ENCODE results near the gene PKHD1.

The PKHD1 gene

GRCh38 chr6:52103623-52104022 lies 16.2 kb upstream of the PKHD1 start:
- DNase-seq (ENCODE audit: low spot score) = no peak

GRCh38 chr6:52102405-52102804 lies 15.0 kb upstream of the PKHD1 start:
- no peak for DNase-seq (ENCODE audit: low spot score)

- DNase-seq (ENCODE audit: low spot score) = no peak
Observed at GRCh38 chr6:52098721-52099120, 11.3 kb upstream of the PKHD1 start.

GRCh38 chr6:52089758-52090348 lies 2.4 kb upstream of the PKHD1 start:
- no peak for DNase-seq (ENCODE audit: low spot score)

- DNase-seq (ENCODE audit: low spot score) = no peak
Observed at GRCh38 chr6:52086741-52087140, 672 bp downstream of the PKHD1 start.

GRCh38 chr6:52081237-52081636 lies 6.2 kb downstream of the PKHD1 start:
- no peak for DNase-seq (ENCODE audit: low spot score)

GRCh38 chr6:52077961-52078625 lies 9.3 kb downstream of the PKHD1 start:
- no peak for DNase-seq (ENCODE audit: low spot score)

- DNase-seq (ENCODE audit: low spot score) = no peak
Observed at GRCh38 chr6:52077180-52077884, 10.1 kb downstream of the PKHD1 start.

- DNase-seq (ENCODE audit: low spot score) = no peak
Observed at GRCh38 chr6:52076791-52077179, 10.6 kb downstream of the PKHD1 start.

GRCh38 chr6:52074716-52075115 lies 12.7 kb downstream of the PKHD1 start:
- DNase-seq (ENCODE audit: low spot score) = no peak

- DNase-seq (ENCODE audit: low spot score) = no peak
Observed at GRCh38 chr6:52074155-52074554, 13.3 kb downstream of the PKHD1 start.

- no peak for DNase-seq (ENCODE audit: low spot score)
Observed at GRCh38 chr6:52065621-52066020, 21.8 kb downstream of the PKHD1 start.

- peak; percentile 78 for DNase-seq (ENCODE audit: low spot score)
Observed at GRCh38 chr6:52063584-52064344, 23.6 kb downstream of the PKHD1 start.

GRCh38 chr6:52061481-52061880 lies 25.9 kb downstream of the PKHD1 start:
- no peak for DNase-seq (ENCODE audit: low spot score)

- no peak for DNase-seq (ENCODE audit: low spot score)
Observed at GRCh38 chr6:52059821-52060220, 27.6 kb downstream of the PKHD1 start.

- DNase-seq (ENCODE audit: low spot score) = no peak
Observed at GRCh38 chr6:52055451-52055850, 32.0 kb downstream of the PKHD1 start.

- DNase-seq (ENCODE audit: low spot score) = no peak
Observed at GRCh38 chr6:52053038-52053695, 34.2 kb downstream of the PKHD1 start.

GRCh38 chr6:52050051-52050405 lies 37.4 kb downstream of the PKHD1 start:
- no peak for DNase-seq (ENCODE audit: low spot score)

- DNase-seq (ENCODE audit: low spot score) = peak; percentile 33
Observed at GRCh38 chr6:52049252-52050050, 38.0 kb downstream of the PKHD1 start.

GRCh38 chr6:52046456-52046855 lies 41.0 kb downstream of the PKHD1 start:
- DNase-seq (ENCODE audit: low spot score) = no peak

- DNase-seq (ENCODE audit: low spot score) = no peak
Observed at GRCh38 chr6:52045481-52045880, 41.9 kb downstream of the PKHD1 start.
